Mesenchymal stem cell (in vitro differentiated cells and primary cell): Measurements from ENCODE around the gene RNF150.

ENCODE experiments used
- DNase-seq: peaks from one replicate; pipeline ENCODE4 v3.0.0-alpha.2; 2013
- H2AFZ ChIP-seq: one replicate; pipeline ENCODE4 v1.6.1; 2013; ENCODE audit warnings: low read depth, mild to moderate bottlenecking, control low read depth, inconsistent platforms, low read length, moderate library complexity
- H2AK5ac ChIP-seq: 2 replicates; pipeline ENCODE4 v1.6.1; 2013; ENCODE audit warnings: low read length, moderate library complexity, mild to moderate bottlenecking, inconsistent platforms; ENCODE audit not compliant: severe bottlenecking
- H2BK120ac ChIP-seq: one replicate; pipeline ENCODE4 v1.6.1; 2013; ENCODE audit warnings: low read depth, mild to moderate bottlenecking, inconsistent platforms, low read length, moderate library complexity
- H2BK12ac ChIP-seq, 2 experiments: one replicate each; pipeline ENCODE4 v1.6.1; 2013; ENCODE audit warnings: inconsistent platforms in 2 of 2, low read length in 2 of 2, mild to moderate bottlenecking in 2 of 2, moderate library complexity in 2 of 2, control low read depth in 1 of 2
- H2BK15ac ChIP-seq: one replicate; pipeline ENCODE4 v1.6.1; 2013; ENCODE audit warnings: mild to moderate bottlenecking, low read depth, inconsistent platforms; ENCODE audit not compliant: poor library complexity, severe bottlenecking
- H2BK5ac ChIP-seq: 2 replicates; pipeline ENCODE4 v1.6.1; 2013; ENCODE audit warnings: low read depth, mild to moderate bottlenecking, low read length, control low read depth, inconsistent platforms; ENCODE audit not compliant: poor library complexity, severe bottlenecking
- H3K14ac ChIP-seq, 2 experiments: one replicate each; pipeline ENCODE4 v1.6.1; 2013; ENCODE audit warnings: inconsistent platforms in 2 of 2, low read length in 2 of 2, control low read depth in 1 of 2, mild to moderate bottlenecking in 1 of 2, moderate library complexity in 1 of 2
- H3K18ac ChIP-seq, 2 experiments: one replicate each; pipeline ENCODE4 v1.6.1; 2013; ENCODE audit warnings: inconsistent platforms in 2 of 2, low read length in 2 of 2, control low read depth in 1 of 2, low read depth in 1 of 2, mild to moderate bottlenecking in 1 of 2
- H3K23ac ChIP-seq, 2 experiments: one replicate each; pipeline ENCODE4 v1.6.1; 2013; ENCODE audit warnings: inconsistent platforms in 2 of 2, low read length in 2 of 2, mild to moderate bottlenecking in 2 of 2, moderate library complexity in 2 of 2, control low read depth in 1 of 2
- H3K27ac ChIP-seq: 2 replicates; pipeline ENCODE4 v1.5.1; 2013; ENCODE audit warnings: mild to moderate bottlenecking, moderate library complexity, low read length, control low read depth, inconsistent platforms; ENCODE audit not compliant: poor library complexity, severe bottlenecking
- H3K27me3 ChIP-seq, 2 experiments: 2 replicates each; pipeline versions ENCODE4 v1.6.1 to v1.7.0; 2013; ENCODE audit warnings: low read length in 2 of 2, mild to moderate bottlenecking in 2 of 2, moderate library complexity in 2 of 2, control low read depth in 1 of 2, inconsistent platforms in 1 of 2; ENCODE audit not compliant: control insufficient read depth in 1 of 2, insufficient read depth in 1 of 2
- H3K36me3 ChIP-seq, 2 experiments: 2 replicates each; pipeline versions ENCODE4 v1.6.1 to v1.7.0; 2013; ENCODE audit warnings: low read length in 2 of 2, control low read depth in 1 of 2, inconsistent platforms in 1 of 2, low read depth in 1 of 2, mild to moderate bottlenecking in 1 of 2; ENCODE audit not compliant: insufficient read depth in 2 of 2, control insufficient read depth in 1 of 2
- H3K4ac ChIP-seq, 2 experiments: one replicate each; pipeline ENCODE4 v1.6.1; 2013; ENCODE audit warnings: inconsistent platforms in 2 of 2, low read length in 2 of 2, mild to moderate bottlenecking in 2 of 2, moderate library complexity in 2 of 2, control low read depth in 1 of 2, low read depth in 1 of 2
- H3K4me1 ChIP-seq: 2 replicates; pipeline ENCODE4 v1.6.1; 2013; ENCODE audit warnings: low read depth, low read length, control low read depth; ENCODE audit not compliant: control insufficient read depth, insufficient read depth
- H3K4me2 ChIP-seq: 2 replicates; pipeline ENCODE4 v1.6.1; 2013; ENCODE audit warnings: low read length, mild to moderate bottlenecking, inconsistent platforms; ENCODE audit not compliant: poor library complexity, severe bottlenecking
- H3K4me3 ChIP-seq, 2 experiments: 2 replicates each; pipeline versions ENCODE4 v1.5.1 to v1.7.0; 2013; ENCODE audit warnings: low read length in 2 of 2, mild to moderate bottlenecking in 2 of 2, control low read depth in 1 of 2, low read depth in 1 of 2; ENCODE audit not compliant: insufficient read depth in 1 of 2
- H3K79me1 ChIP-seq: replicated peaks from 2 replicates; pipeline ENCODE4 v1.6.1; 2013; ENCODE audit warnings: mild to moderate bottlenecking, control low read depth, low read length, inconsistent platforms; ENCODE audit not compliant: poor library complexity, severe bottlenecking
- H3K9ac ChIP-seq: 2 replicates; pipeline ENCODE4 v1.7.0; 2013; ENCODE audit warnings: mild to moderate bottlenecking, low read length, moderate library complexity
- H3K9me3 ChIP-seq: 2 replicates; pipeline ENCODE4 v1.7.0; 2013; ENCODE audit warnings: mild to moderate bottlenecking, low read length; ENCODE audit not compliant: control insufficient read depth
- H4K8ac ChIP-seq: one replicate; pipeline ENCODE4 v1.6.1; 2013; ENCODE audit warnings: inconsistent platforms, mild to moderate bottlenecking, low read length, moderate library complexity
- H4K91ac ChIP-seq: one replicate; pipeline ENCODE4 v1.6.1; 2013; ENCODE audit warnings: mild to moderate bottlenecking, low read length, inconsistent platforms
- WGBS: methylation state at CpG from one replicate; pipeline ENCODE4 v1.1.7; 2013; ENCODE audit warnings: mixed read lengths; 5-methylcytosine and 5-hydroxymethylcytosine counted together

RNF150 gene

DNA sequence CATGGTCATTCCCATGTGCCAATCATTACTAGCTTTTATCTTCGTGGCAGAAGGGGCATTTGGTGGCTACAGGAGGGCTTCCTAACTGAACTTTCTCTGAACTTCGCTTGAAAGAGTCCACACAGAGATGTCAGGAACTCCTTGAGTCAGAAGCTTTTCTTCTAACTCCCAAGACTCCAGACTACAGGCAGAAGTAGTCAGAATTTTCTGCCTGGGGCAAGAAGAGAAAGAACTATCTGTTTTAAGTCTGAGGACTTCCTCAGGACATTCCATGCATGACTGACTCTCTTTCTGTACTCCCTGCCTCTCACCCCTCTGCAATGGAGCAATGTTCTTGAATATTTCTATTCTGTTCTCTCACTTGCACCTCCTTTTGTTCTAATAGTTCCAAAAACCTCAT is 206.6 kb downstream of the RNF150 start:
- no peak overlapping the region for H2AK5ac ChIP-seq
- no peak overlapping the region for H3K4ac ChIP-seq
- no peak overlapping the region for H2BK15ac ChIP-seq
- no peak for DNase-seq
- no peak overlapping the region for H2BK12ac ChIP-seq
- no peaks in the 10 kb centered on the region for H3K79me1 ChIP-seq
- H3K27ac ChIP-seq: no peak overlapping the region
- no peak overlapping the region for H3K23ac ChIP-seq
- no peak overlapping the region for H3K4me2 ChIP-seq
- no peaks in the 10 kb centered on the region for H3K9me3 ChIP-seq
- peaks cover 0 to 3% of the 10 kb centered on the region in 2 experiments for H3K36me3 ChIP-seq
- H3K4me3 ChIP-seq: no peak overlapping the region
- H3K9ac ChIP-seq: no peak overlapping the region
- H2BK120ac ChIP-seq: no peak overlapping the region
- H3K27me3 ChIP-seq: no peaks in the 10 kb centered on the region
- peak overlapping the region in 1 of 2 experiments; percentile 5 for H3K18ac ChIP-seq
- WGBS: 70% methylated on average over 2 of the region's 2 CpGs
- H3K4me1 ChIP-seq: no peaks in the 10 kb centered on the region
- no peak overlapping the region for H3K14ac ChIP-seq
- no peak overlapping the region for H2BK5ac ChIP-seq
- H4K91ac ChIP-seq: no peak overlapping the region
- no peak overlapping the region for H4K8ac ChIP-seq
- H2AFZ ChIP-seq: no peak overlapping the region

- Histone ChIP-seq H3K79me1 (no peaks in the 10 kb centered on the region), H3K4ac (no peak overlapping the region), H2BK5ac (no peak overlapping the region), H2AFZ (no peak overlapping the region), H3K9me3 (no peaks in the 10 kb centered on the region), H4K91ac (no peak overlapping the region), H3K23ac (no peak overlapping the region), H3K9ac (no peak overlapping the region), H3K27ac (no peak overlapping the region), H2BK15ac (no peak overlapping the region), H3K4me1 (no peaks in the 10 kb centered on the region), H3K27me3 (no peaks in the 10 kb centered on the region), H3K14ac (no peak overlapping the region), H3K4me3 (no peak overlapping the region), H2AK5ac (no peak overlapping the region), H3K4me2 (no peak overlapping the region), H2BK12ac (no peak overlapping the region), H4K8ac (no peak overlapping the region), H2BK120ac (no peak overlapping the region), H3K18ac (no peak overlapping the region), H3K36me3 (peaks cover 0 to 3% of the 10 kb centered on the region in 2 experiments)
- no peak for DNase-seq
- 92% methylated on average over 5 of the region's 6 CpGs for WGBS
Observed at GRCh38 chr4:140925417-140925816, 207.9 kb downstream of the RNF150 start.

- Histone ChIP-seq H3K4me1 (no peaks in the 10 kb centered on the region), H2AFZ (no peak overlapping the region), H3K36me3 (peaks cover 0 to 3% of the 10 kb centered on the region in 2 experiments), H3K9ac (no peak overlapping the region), H3K27ac (no peak overlapping the region), H3K4ac (no peak overlapping the region), H2BK15ac (no peak overlapping the region), H2BK5ac (no peak overlapping the region), H3K23ac (no peak overlapping the region), H3K27me3 (no peaks in the 10 kb centered on the region), H2BK12ac (no peak overlapping the region), H3K14ac (no peak overlapping the region), H3K79me1 (no peaks in the 10 kb centered on the region), H2BK120ac (no peak overlapping the region), H3K9me3 (no peaks in the 10 kb centered on the region), H4K91ac (no peak overlapping the region), H4K8ac (no peak overlapping the region), H3K4me3 (no peak overlapping the region), H3K4me2 (no peak overlapping the region), H2AK5ac (no peak overlapping the region), H3K18ac (no peak overlapping the region)
- 62% methylated on average over 3 of the region's 3 CpGs for WGBS
- no peak for DNase-seq
Observed at GRCh38 chr4:140924761-140925392, 208.4 kb downstream of the RNF150 start.

DNA sequence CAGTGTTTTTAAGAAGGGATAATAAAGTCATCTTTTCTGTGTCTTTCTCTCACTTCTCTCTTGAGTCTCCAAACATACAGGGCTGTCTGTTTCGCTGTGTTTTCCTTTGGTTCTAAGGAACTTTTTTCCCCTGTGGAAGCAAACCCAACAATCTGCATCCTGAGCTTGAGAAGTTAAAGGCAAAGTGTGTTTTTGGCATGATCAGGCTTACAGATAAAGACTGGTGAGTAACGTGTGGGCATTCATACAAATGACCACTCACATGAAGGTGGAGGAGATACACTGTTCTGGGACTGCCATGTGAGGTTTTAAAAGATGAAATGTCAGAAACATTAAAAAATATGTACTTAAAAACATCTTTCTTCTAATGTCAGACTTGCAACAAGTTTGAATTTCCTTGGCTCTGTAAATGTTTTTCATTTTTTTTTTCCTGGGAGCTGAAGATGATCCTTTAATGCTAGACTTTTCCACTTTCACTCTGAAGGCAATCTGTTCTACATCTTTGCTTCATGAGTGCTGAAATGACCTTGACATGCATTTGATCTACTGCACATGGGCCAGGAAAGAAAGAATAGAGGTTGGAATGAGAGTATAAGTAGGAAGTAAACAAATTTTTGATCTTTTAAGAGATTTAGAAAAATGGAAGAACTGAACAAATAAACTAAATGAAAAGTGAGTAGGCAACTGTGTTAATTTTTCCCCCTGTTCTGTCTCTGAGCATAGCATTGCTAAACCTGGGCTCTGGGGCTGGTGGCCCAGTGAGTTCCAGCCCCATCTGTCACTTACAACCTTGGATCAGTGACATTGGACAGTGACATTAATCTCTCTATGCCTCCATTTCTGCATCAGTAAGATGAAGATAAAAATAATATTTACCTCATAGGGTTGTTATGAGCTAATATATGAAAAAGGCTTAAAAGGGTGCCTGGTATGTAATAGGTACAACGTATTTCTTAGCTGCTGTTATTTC is 226.0 kb downstream of the RNF150 start:
- no peak overlapping the region for H2BK5ac ChIP-seq
- no peak overlapping the region for H3K4ac ChIP-seq
- H2BK120ac ChIP-seq: no peak overlapping the region
- no peak overlapping the region for H4K8ac ChIP-seq
- no peak overlapping the region for H3K27ac ChIP-seq
- no peak overlapping the region for H3K4me2 ChIP-seq
- H3K18ac ChIP-seq: no peak overlapping the region
- no peak overlapping the region for H3K9ac ChIP-seq
- H2AK5ac ChIP-seq: no peak overlapping the region
- H3K4me3 ChIP-seq: no peak overlapping the region
- WGBS: 59% methylated on average over 3 of the region's 3 CpGs
- H2BK12ac ChIP-seq: no peak overlapping the region
- no peak overlapping the region for H2BK15ac ChIP-seq
- no peak for DNase-seq
- peaks cover 2% of the 10 kb centered on the region for H3K4me1 ChIP-seq
- no peak overlapping the region for H3K14ac ChIP-seq
- H2AFZ ChIP-seq: no peak overlapping the region
- no peak overlapping the region for H4K91ac ChIP-seq
- peaks cover 0 to 11% of the 10 kb centered on the region in 2 experiments for H3K36me3 ChIP-seq
- H3K9me3 ChIP-seq: no peaks in the 10 kb centered on the region
- H3K23ac ChIP-seq: no peak overlapping the region
- no peaks in the 10 kb centered on the region for H3K79me1 ChIP-seq
- H3K27me3 ChIP-seq: peaks cover 0 to 6% of the 10 kb centered on the region in 2 experiments
